ENCODE data around the gene CACFD1. TPM values are rescaled to one million over a fixed set of nuclear protein-coding genes. Genes with fewer than 3 reads are reported as not detected.

Gene CACFD1
- total RNA-seq = 14.4 to 22.3 TPM (median 18.8 TPM) in 3 replicates
- long read RNA-seq, transcript CACFD1-201 (4 exons, 2,688 nt) = minor isoform, 17 of 67 reads
- long read RNA-seq, transcript CACFD1-202 (5 exons, 2,794 nt) = major isoform, 30 of 67 reads
- long read RNA-seq, partial matches to known transcripts = 1 of 67 reads
- long read RNA-seq, other reads (novel, unspliced or antisense) = 18 of 67 reads

DNA sequence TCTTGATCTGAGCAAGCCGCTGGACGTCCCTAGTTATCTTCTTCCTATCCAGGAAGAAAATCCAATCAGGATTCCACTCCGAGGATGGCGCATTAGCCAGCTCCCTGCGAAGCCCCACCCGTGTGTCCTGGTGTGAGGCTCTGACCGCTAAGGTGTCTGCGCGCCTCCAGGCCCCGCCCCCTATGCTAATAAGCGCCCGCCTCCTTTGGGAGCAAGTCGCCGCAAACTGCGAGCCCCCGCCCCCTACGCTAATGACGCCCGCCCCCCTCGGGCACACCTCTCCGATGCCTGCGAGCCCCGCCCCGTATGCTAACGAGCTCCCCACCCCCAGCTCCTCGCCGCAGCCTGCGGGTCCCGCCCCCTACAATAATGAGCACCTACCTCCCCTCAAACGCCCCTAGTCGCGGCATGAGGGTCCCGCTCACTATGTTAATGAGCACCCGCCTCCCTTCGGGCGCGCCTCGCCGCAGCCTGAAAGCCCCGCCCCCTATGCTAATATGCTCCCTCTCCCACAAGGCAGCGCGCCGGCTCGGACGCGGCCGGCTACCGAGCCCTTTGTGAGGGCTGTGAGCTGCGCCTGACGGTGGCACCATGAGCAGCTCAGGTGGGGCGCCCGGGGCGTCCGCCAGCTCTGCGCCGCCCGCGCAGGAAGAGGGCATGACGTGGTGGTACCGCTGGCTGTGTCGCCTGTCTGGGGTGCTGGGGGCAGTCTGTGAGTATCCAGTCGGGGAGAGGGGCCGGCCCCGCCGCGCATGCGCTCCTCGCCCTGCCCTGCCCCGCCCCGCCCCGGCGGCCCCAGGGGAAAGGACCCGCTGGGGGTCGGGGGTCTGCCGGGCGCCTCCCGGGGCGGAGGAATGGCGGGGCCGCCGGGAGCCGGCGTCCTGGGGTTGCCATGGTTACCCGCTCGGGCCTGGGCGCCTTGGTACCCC lies at the start of gene CACFD1:
TSS of gene CACFD1 (plus strand) at position 503 of the 929 bp plus-strand sequence. CDS start at position 592, 89 bp downstream.
- no peaks in the 10 kb centered on the region for H3K27me3 Mint-ChIP-seq (ENCODE audit: low read depth)
- H3K4me3 Mint-ChIP-seq (ENCODE audit: unreplicated experiment) = peak within 1 kb of the TSS; percentile 88
- H3K4me1 Mint-ChIP-seq (ENCODE audit: low read depth) = peaks cover 15% of the 10 kb centered on the region
- DNase-seq (ENCODE audit: low spot score) = peak; percentile 96
- peaks cover 1% of the 10 kb centered on the region for H3K36me3 Mint-ChIP-seq (ENCODE audit: low read depth)
- TF ChIP-seq, protein P1, sequence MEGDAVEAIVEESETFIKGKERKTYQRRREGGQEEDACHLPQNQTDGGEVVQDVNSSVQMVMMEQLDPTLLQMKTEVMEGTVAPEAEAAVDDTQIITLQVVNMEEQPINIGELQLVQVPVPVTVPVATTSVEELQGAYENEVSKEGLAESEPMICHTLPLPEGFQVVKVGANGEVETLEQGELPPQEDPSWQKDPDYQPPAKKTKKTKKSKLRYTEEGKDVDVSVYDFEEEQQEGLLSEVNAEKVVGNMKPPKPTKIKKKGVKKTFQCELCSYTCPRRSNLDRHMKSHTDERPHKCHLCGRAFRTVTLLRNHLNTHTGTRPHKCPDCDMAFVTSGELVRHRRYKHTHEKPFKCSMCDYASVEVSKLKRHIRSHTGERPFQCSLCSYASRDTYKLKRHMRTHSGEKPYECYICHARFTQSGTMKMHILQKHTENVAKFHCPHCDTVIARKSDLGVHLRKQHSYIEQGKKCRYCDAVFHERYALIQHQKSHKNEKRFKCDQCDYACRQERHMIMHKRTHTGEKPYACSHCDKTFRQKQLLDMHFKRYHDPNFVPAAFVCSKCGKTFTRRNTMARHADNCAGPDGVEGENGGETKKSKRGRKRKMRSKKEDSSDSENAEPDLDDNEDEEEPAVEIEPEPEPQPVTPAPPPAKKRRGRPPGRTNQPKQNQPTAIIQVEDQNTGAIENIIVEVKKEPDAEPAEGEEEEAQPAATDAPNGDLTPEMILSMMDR (IDR thresholded peaks at IDR 0.05) = peak; percentile 9
- H3K27ac Mint-ChIP-seq (ENCODE audit: unreplicated experiment) = peak within 1 kb of the TSS; percentile 85
- H3K9me3 Mint-ChIP-seq (ENCODE audit: low read depth) = no peaks in the 10 kb centered on the region

GRCh38 chr9:133415170-133415569 lies 44.6 kb upstream of the CACFD1 start:
- H3K4me1 Mint-ChIP-seq (ENCODE audit: low read depth) = peaks cover 33% of the 10 kb centered on the region
- H3K36me3 Mint-ChIP-seq (ENCODE audit: low read depth) = peaks cover 20% of the 10 kb centered on the region
- H3K27ac Mint-ChIP-seq (ENCODE audit: unreplicated experiment) = no peak overlapping the region
- TF ChIP-seq, protein P1 (IDR thresholded peaks at IDR 0.05) = no peak
- no peaks in the 10 kb centered on the region for H3K27me3 Mint-ChIP-seq (ENCODE audit: low read depth)
- H3K9me3 Mint-ChIP-seq (ENCODE audit: low read depth) = no peaks in the 10 kb centered on the region
- no peak for DNase-seq (ENCODE audit: low spot score)
- no peak overlapping the region for H3K4me3 Mint-ChIP-seq (ENCODE audit: unreplicated experiment)

DNA sequence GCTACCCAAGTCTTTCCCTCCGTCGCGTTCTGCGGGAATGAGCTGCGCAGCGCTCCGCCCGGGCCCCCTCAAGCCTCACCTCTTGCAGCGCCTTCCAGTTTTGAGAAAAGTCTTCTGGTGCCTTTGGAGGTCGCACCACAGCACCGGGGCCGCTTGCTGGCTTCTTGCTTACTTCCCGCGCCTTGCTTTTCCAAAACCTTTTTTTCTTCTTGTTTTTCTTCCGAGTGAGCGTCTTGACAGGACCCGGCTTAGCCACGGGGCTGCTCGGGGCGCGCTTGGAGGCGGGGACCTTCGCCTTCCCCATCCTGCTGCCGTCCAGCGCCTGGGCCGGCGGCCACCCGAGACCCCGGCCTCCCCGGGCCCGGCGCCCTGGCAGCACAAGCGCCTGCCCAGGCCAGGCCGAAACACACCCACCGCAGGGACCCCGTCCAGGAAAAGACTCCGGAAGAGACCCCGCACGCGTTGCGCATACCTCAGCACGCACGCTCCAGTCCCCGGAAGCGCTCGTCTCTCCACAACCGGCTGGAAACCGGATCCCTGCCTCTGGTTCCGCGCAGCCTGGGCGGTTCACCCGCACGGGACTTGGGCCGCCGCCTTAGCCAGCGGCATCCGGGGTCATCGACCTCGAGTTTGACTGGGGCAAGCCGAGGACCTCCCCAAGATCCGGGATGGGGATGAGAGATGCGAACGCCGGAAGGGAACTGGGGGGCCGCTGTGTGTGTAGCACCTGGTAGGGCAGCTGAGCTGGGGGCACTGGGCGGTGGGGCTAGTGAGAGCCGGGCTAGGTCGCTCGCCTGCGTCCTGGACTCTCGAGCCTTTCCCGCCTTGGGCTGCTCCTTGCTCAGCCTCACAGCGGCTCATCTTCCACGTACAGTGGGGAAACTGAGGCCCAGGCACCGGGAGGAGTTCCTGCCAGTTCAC lies 42.0 kb upstream of the CACFD1 start, which contains the start of gene REXO4:
TSS of gene REXO4 (minus strand) at position 470 of the 921 bp plus-strand sequence. CDS start at position 304, 166 bp downstream.
- Mint-ChIP-seq H3K36me3 (ENCODE audit: low read depth) (peaks cover 10% of the 10 kb centered on the region), H3K4me1 (ENCODE audit: low read depth) (peaks cover 33% of the 10 kb centered on the region), H3K4me3 (ENCODE audit: unreplicated experiment) (peak within 1 kb of the TSS; percentile 91), H3K9me3 (ENCODE audit: low read depth) (no peaks in the 10 kb centered on the region), H3K27me3 (ENCODE audit: low read depth) (no peaks in the 10 kb centered on the region), H3K27ac (ENCODE audit: unreplicated experiment) (peak within 1 kb of the TSS; percentile 91)
- DNase-seq (ENCODE audit: low spot score) = no peak
- TF ChIP-seq, protein P1 (IDR thresholded peaks at IDR 0.05) = no peak

GRCh38 chr9:133419005-133419404 lies 40.8 kb upstream of the CACFD1 start:
- no peaks in the 10 kb centered on the region for H3K9me3 Mint-ChIP-seq (ENCODE audit: low read depth)
- TF ChIP-seq, protein P1 (IDR thresholded peaks at IDR 0.05) = no peak
- H3K4me3 Mint-ChIP-seq (ENCODE audit: unreplicated experiment) = peak overlapping the region; percentile 91
- peaks cover 33% of the 10 kb centered on the region for H3K4me1 Mint-ChIP-seq (ENCODE audit: low read depth)
- H3K27me3 Mint-ChIP-seq (ENCODE audit: low read depth) = no peaks in the 10 kb centered on the region
- no peak for DNase-seq (ENCODE audit: low spot score)
- H3K36me3 Mint-ChIP-seq (ENCODE audit: low read depth) = peaks cover 6% of the 10 kb centered on the region
- no peak overlapping the region for H3K27ac Mint-ChIP-seq (ENCODE audit: unreplicated experiment)

Measured in chondrocyte (in vitro differentiated cells).